Fibroblast of skin of scalp (primary cell): Measurements from ENCODE around the gene PPP1R7.

Experiments used
- DNase-seq: peaks from one replicate; pipeline ENCODE4 v3.0.0-alpha.2; 2013

Gene PPP1R7

GRCh38 chr2:241216211-241216761, 66.0 kb downstream of the PPP1R7 start:
- peak; percentile 70 for DNase-seq

GRCh38 chr2:241217320-241218031, 67.2 kb downstream of the PPP1R7 start:
- DNase-seq = peak; percentile 63

GRCh38 chr2:241218131-241219029, 68.1 kb downstream of the PPP1R7 start:
- peak; percentile 50 for DNase-seq

GRCh38 chr2:241219030-241219382, 68.7 kb downstream of the PPP1R7 start:
- no peak for DNase-seq

- no peak for DNase-seq
These were observed 69.6 kb downstream of the PPP1R7 start for GRCh38 chr2:241219856-241220356.

- no peak for DNase-seq
These were observed 73.1 kb downstream of the PPP1R7 start for GRCh38 chr2:241223211-241224017.

- peak; percentile 68 for DNase-seq
These were observed 74.0 kb downstream of the PPP1R7 start for GRCh38 chr2:241224018-241224850.

GRCh38 chr2:241224851-241225438, 74.7 kb downstream of the PPP1R7 start:
- no peak for DNase-seq

- DNase-seq = no peak
These were observed 75.3 kb downstream of the PPP1R7 start for GRCh38 chr2:241225545-241225944.

GRCh38 chr2:241225983-241226382, 75.7 kb downstream of the PPP1R7 start:
- DNase-seq = no peak

GRCh38 chr2:241226723-241227572, 76.7 kb downstream of the PPP1R7 start:
- DNase-seq = peak; percentile 41

- no peak for DNase-seq
These were observed 77.3 kb downstream of the PPP1R7 start for GRCh38 chr2:241227594-241227993.

GRCh38 chr2:241228081-241228859, 78.0 kb downstream of the PPP1R7 start:
- DNase-seq = peak; percentile 28

- DNase-seq = no peak
These were observed 78.7 kb downstream of the PPP1R7 start for GRCh38 chr2:241228860-241229516.

GRCh38 chr2:241229563-241230401, 79.5 kb downstream of the PPP1R7 start:
- DNase-seq = no peak

- DNase-seq = no peak
These were observed 80.2 kb downstream of the PPP1R7 start for GRCh38 chr2:241230435-241230834.

GRCh38 chr2:241232736-241233575, 82.7 kb downstream of the PPP1R7 start:
- DNase-seq = no peak
